GM21381 (cell line): ENCODE results near the gene GFRA1.
"Not testable (repeated sequence)": the region's sequence is repeated elsewhere in the genome, so short reads cannot be mapped to it uniquely, and the experiment has no call there.

Experiments
- ATAC-seq: cut with Tn5 transposase; IDR thresholded peaks from one replicate; pipeline ENCODE4 v1.9.1; 2021; ENCODE audit warnings: mild to moderate bottlenecking, moderate library complexity; ENCODE audit not compliant: unreplicated experiment

The GFRA1 gene

GRCh38 chr10:116044801-116045248, 228.2 kb downstream of the GFRA1 start:
- no peak for ATAC-seq

- no peak for ATAC-seq
Measured at GRCh38 chr10:116043861-116044260, 229.1 kb downstream of the GFRA1 start.

GRCh38 chr10:116043304-116043703, 229.7 kb downstream of the GFRA1 start:
- ATAC-seq: no peak

GRCh38 chr10:116041948-116042347, 231.1 kb downstream of the GFRA1 start:
- no peak for ATAC-seq

GRCh38 chr10:116039612-116040011, 233.4 kb downstream of the GFRA1 start:
- ATAC-seq: no peak

GRCh38 chr10:116038259-116038658, 234.7 kb downstream of the GFRA1 start:
- ATAC-seq: no peak

- ATAC-seq: not testable (repeated sequence)
Measured at GRCh38 chr10:116035406-116035805, 237.6 kb downstream of the GFRA1 start.

- no peak for ATAC-seq
Measured at GRCh38 chr10:116030576-116030975, 242.4 kb downstream of the GFRA1 start.

GRCh38 chr10:116029826-116030225, 243.2 kb downstream of the GFRA1 start:
- no peak for ATAC-seq

- ATAC-seq: no peak
Measured at GRCh38 chr10:116027355-116027754, 245.7 kb downstream of the GFRA1 start.

GRCh38 chr10:116026725-116027124, 246.3 kb downstream of the GFRA1 start:
- no peak for ATAC-seq

- ATAC-seq: no peak
Measured at GRCh38 chr10:116026315-116026714, 246.7 kb downstream of the GFRA1 start.

GRCh38 chr10:116024271-116024878, 248.6 kb downstream of the GFRA1 start:
- no peak for ATAC-seq

GRCh38 chr10:116017405-116017804, 255.6 kb downstream of the GFRA1 start:
- ATAC-seq: no peak

GRCh38 chr10:116015583-116016333, 257.2 kb downstream of the GFRA1 start:
- no peak for ATAC-seq

- ATAC-seq: no peak
Measured at GRCh38 chr10:116014871-116015582, 258.0 kb downstream of the GFRA1 start.

GRCh38 chr10:116014326-116014725, 258.7 kb downstream of the GFRA1 start:
- no peak for ATAC-seq

- ATAC-seq: no peak
Measured at GRCh38 chr10:116011929-116012328, 261.1 kb downstream of the GFRA1 start.

GRCh38 chr10:116007256-116007891, 265.6 kb downstream of the GFRA1 start:
- no peak for ATAC-seq
